WTC11 (cell line): Measurements from ENCODE around the gene PROK2. TPM values are rescaled to one million over a fixed set of nuclear protein-coding genes. Genes with fewer than 3 reads are reported as not detected.
A peak's percentile ranks its signal among the peaks of the same experiment; 100 is the strongest.

Experiments
- ATAC-seq: fragments of 200-7000 bp; cut with Tn5 transposase; 2 replicates; pipeline ENCODE4 v1.10.0; 2021; ENCODE audit warnings: mild to moderate bottlenecking, moderate library complexity
- CTCF ChIA-PET: fragments of 300-600 bp; sonication (Branson Sonifier 250); formaldehyde crosslinking; loops from one replicate; lab custom pipeline; 2021; ENCODE audit warnings: antibody characterized with exemption; lab: Charles Lee
- POLR2A ChIA-PET: fragments of 350-600 bp; sonication (Branson Sonifier 250); formaldehyde crosslinking; loops from one replicate; lab custom pipeline; 2021; ENCODE audit warnings: antibody characterized with exemption; lab: Charles Lee
- DNase-seq: peaks from one replicate; pipeline ENCODE4 v3.0.0; 2021; ENCODE audit warnings: low spot score
- H3K27ac Mint-ChIP-seq: 2 replicates; pipeline ENCODE4 v1.8.0; 2021; ENCODE audit warnings: mixed read lengths
- H3K27me3 Mint-ChIP-seq: 2 replicates; pipeline ENCODE4 v1.8.0; 2021; ENCODE audit warnings: low read depth, mild to moderate bottlenecking, moderate library complexity, mixed read lengths
- H3K36me3 Mint-ChIP-seq: 2 replicates; pipeline ENCODE4 v1.8.0; 2021; ENCODE audit warnings: mixed read lengths
- H3K4me1 Mint-ChIP-seq: 2 replicates; pipeline ENCODE4 v1.8.0; 2022; ENCODE audit warnings: mixed read lengths
- H3K4me3 Mint-ChIP-seq: 2 replicates; pipeline ENCODE4 v1.8.0; 2021; ENCODE audit warnings: mild to moderate bottlenecking, moderate library complexity, mixed read lengths
- H3K9me3 Mint-ChIP-seq: 2 replicates; pipeline ENCODE4 v1.8.0; 2021; ENCODE audit warnings: mixed read lengths
- AFF4 ChIP-seq: sonication (generic); formaldehyde crosslinking; IDR thresholded peaks from 2 replicates; pipeline ENCODE4 v1.8.1; 2023; ENCODE audit warnings: mild to moderate bottlenecking, missing genetic modification reagents, borderline replicate concordance
- ARID4B ChIP-seq: sonication (generic); formaldehyde crosslinking; IDR thresholded peaks from 2 replicates; pipeline ENCODE4 v1.8.0; 2023; ENCODE audit warnings: missing genetic modification reagents, mild to moderate bottlenecking, borderline replicate concordance
- ERG ChIP-seq: fragments of 250-450 bp; sonication (Bioruptor Pico); IDR thresholded peaks from 2 replicates; pipeline ENCODE4 v1.8.0; 2021; ENCODE audit warnings: mild to moderate bottlenecking
- FOXJ3 ChIP-seq: sonication (generic); formaldehyde crosslinking; IDR thresholded peaks from 2 replicates; pipeline ENCODE4 v1.9.0; 2021; ENCODE audit warnings: missing genetic modification reagents, mild to moderate bottlenecking, borderline replicate concordance
- FOXP1 ChIP-seq: sonication (generic); formaldehyde crosslinking; IDR thresholded peaks from 2 replicates; pipeline ENCODE4 v1.8.0; 2022; ENCODE audit warnings: missing genetic modification reagents, mild to moderate bottlenecking, moderate library complexity, borderline replicate concordance
- KAT7 ChIP-seq: sonication (generic); formaldehyde crosslinking; IDR thresholded peaks from 2 replicates; pipeline ENCODE4 v1.8.1; 2023; ENCODE audit warnings: missing genetic modification reagents, mild to moderate bottlenecking, borderline replicate concordance
- MAX ChIP-seq: sonication (generic); formaldehyde crosslinking; IDR thresholded peaks from 2 replicates; pipeline ENCODE4 v1.8.0; 2022; ENCODE audit warnings: mild to moderate bottlenecking, missing genetic modification reagents
- SMAD3 ChIP-seq: sonication (generic); formaldehyde crosslinking; IDR thresholded peaks from 2 replicates; pipeline ENCODE4 v1.8.0; 2022; ENCODE audit warnings: missing genetic modification reagents, mild to moderate bottlenecking, borderline replicate concordance
- SP1 ChIP-seq: sonication (generic); formaldehyde crosslinking; conservative IDR thresholded peaks from 2 replicates; pipeline ENCODE4 v1.8.1; 2022; ENCODE audit warnings: missing genetic modification reagents
- USF1 ChIP-seq: sonication (generic); formaldehyde crosslinking; IDR thresholded peaks from 2 replicates; pipeline ENCODE4 v1.8.0; 2022; ENCODE audit warnings: mild to moderate bottlenecking, missing genetic modification reagents
- USF2 ChIP-seq: sonication (generic); formaldehyde crosslinking; IDR thresholded peaks from 2 replicates; pipeline ENCODE4 v1.8.1; 2023; ENCODE audit warnings: mild to moderate bottlenecking, missing genetic modification reagents, moderate library complexity
- ZBTB21 ChIP-seq: sonication (generic); formaldehyde crosslinking; IDR thresholded peaks from 2 replicates; pipeline ENCODE4 v1.8.1; 2023; ENCODE audit warnings: mild to moderate bottlenecking, missing genetic modification reagents, borderline replicate concordance
- ZNF396 ChIP-seq: fragments of 250-450 bp; sonication (Bioruptor Pico); IDR thresholded peaks from 2 replicates; pipeline ENCODE4 v1.8.0; 2021; ENCODE audit warnings: mild to moderate bottlenecking, moderate library complexity, borderline replicate concordance
- total RNA-seq: library from RNA; stranded (reverse); gene quantifications from 3 replicates; pipeline ENCODE4 v1.2.3, GENCODE V29; 2021

PROK2 gene
- total RNA-seq, 1 experiment from 2014 or later = 0.92 TPM

- TF ChIP-seq AFF4 (CRISPR knock-in tag) (no peak), MAX (CRISPR knock-in tag) (no peak), FOXJ3 (no peak)
Measured at GRCh38 chr3:71726146-71726545, 58.8 kb downstream of the PROK2 start (continued).

GRCh38 chr3:71725271-71725991 is 59.5 kb downstream of the PROK2 start, which contains the start of gene EIF4E3:
TSS of gene EIF4E3 (minus strand) at chr3:71725402. CDS start at chr3:71725367, 35 bp downstream.
- ChIA-PET CTCF (no interaction called here), POLR2A (no interaction called here)
- H3K9me3 Mint-ChIP-seq = no peaks in the 10 kb centered on the region
- TF ChIP-seq ZNF396 (CRISPR knock-in tag) (no peak), USF1 (peak; percentile 66), SMAD3 (CRISPR knock-in tag) (no peak), SP1 (CRISPR knock-in tag) (0 out of 2 replicates have a peak, but pooled peaks have one; percentile 36), FOXP1 (CRISPR knock-in tag) (0 out of 2 replicates have a peak, but pooled peaks have one; percentile 46), KAT7 (CRISPR knock-in tag) (no peak; the same call in 1 of the 2 replicates), ARID4B (CRISPR knock-in tag) (0 out of 2 replicates have a peak, but pooled peaks have one; percentile 22), USF2 (peak; percentile 74), ZBTB21 (peak; percentile 57; the same call in 1 of the 2 replicates), ERG (CRISPR knock-in tag) (peak; percentile 41; the same call in 1 of the 2 replicates)
- H3K4me3 Mint-ChIP-seq = peak within 1 kb of the TSS; percentile 78
- peak; percentile 52 for DNase-seq
- peaks cover 35% of the 10 kb centered on the region for H3K27me3 Mint-ChIP-seq
- peak; percentile 34 for ATAC-seq
- H3K27ac Mint-ChIP-seq = no peak within 1 kb of the TSS
- H3K36me3 Mint-ChIP-seq = no peaks in the 10 kb centered on the region
- peaks cover 40% of the 10 kb centered on the region for H3K4me1 Mint-ChIP-seq
